HG03354 (cell line): Measurements from ENCODE around the gene XYLT1.
"Not testable (repeated sequence)": the region's sequence is repeated elsewhere in the genome, so short reads cannot be mapped to it uniquely, and the experiment has no call there.

Source experiments
- ATAC-seq: cut with Tn5 transposase; IDR thresholded peaks from one replicate; pipeline ENCODE4 v1.9.1; 2021; ENCODE audit warnings: mild to moderate bottlenecking; ENCODE audit not compliant: unreplicated experiment, poor library complexity, severe bottlenecking

XYLT1 gene

GRCh38 chr16:17325476-17326143 is 145.2 kb downstream of the XYLT1 start:
- ATAC-seq = no peak

GRCh38 chr16:17324451-17324850 is 146.3 kb downstream of the XYLT1 start:
- ATAC-seq = no peak

GRCh38 chr16:17323171-17323570 is 147.6 kb downstream of the XYLT1 start:
- ATAC-seq = no peak

- ATAC-seq = no peak
Observed at GRCh38 chr16:17321824-17322223, 148.9 kb downstream of the XYLT1 start.

GRCh38 chr16:17320009-17320408 is 150.8 kb downstream of the XYLT1 start:
- no peak for ATAC-seq

- no peak for ATAC-seq
Observed at GRCh38 chr16:17318238-17318637, 152.5 kb downstream of the XYLT1 start.

- no peak for ATAC-seq
Observed at GRCh38 chr16:17316005-17316404, 154.8 kb downstream of the XYLT1 start.

- ATAC-seq = no peak
Observed at GRCh38 chr16:17313793-17314547, 156.8 kb downstream of the XYLT1 start.

- ATAC-seq = no peak
Observed at GRCh38 chr16:17313085-17313611, 157.6 kb downstream of the XYLT1 start.

GRCh38 chr16:17312094-17312710 is 158.6 kb downstream of the XYLT1 start:
- no peak for ATAC-seq

- no peak for ATAC-seq
Observed at GRCh38 chr16:17311333-17312093, 159.2 kb downstream of the XYLT1 start.

- no peak for ATAC-seq
Observed at GRCh38 chr16:17309510-17309909, 161.2 kb downstream of the XYLT1 start.

- ATAC-seq = no peak
Observed at GRCh38 chr16:17308186-17308585, 162.6 kb downstream of the XYLT1 start.

GRCh38 chr16:17307504-17307903 is 163.3 kb downstream of the XYLT1 start:
- ATAC-seq = no peak

- ATAC-seq = no peak
Observed at GRCh38 chr16:17306745-17307144, 164.0 kb downstream of the XYLT1 start.

- not testable (repeated sequence) for ATAC-seq
Observed at GRCh38 chr16:17306211-17306610, 164.5 kb downstream of the XYLT1 start.

- no peak for ATAC-seq
Observed at GRCh38 chr16:17305694-17306093, 165.1 kb downstream of the XYLT1 start.

- no peak for ATAC-seq
Observed at GRCh38 chr16:17304491-17305119, 166.2 kb downstream of the XYLT1 start.

GRCh38 chr16:17304106-17304490 is 166.7 kb downstream of the XYLT1 start:
- ATAC-seq = no peak

GRCh38 chr16:17303101-17303500 is 167.7 kb downstream of the XYLT1 start:
- no peak for ATAC-seq
